Right atrium auricular region (tissue), 2 donors: ENCODE measurements around the gene FHIT. TPM values are rescaled to one million over a fixed set of nuclear protein-coding genes. Genes with fewer than 3 reads are reported as not detected.

Experiments
- DNase-seq: peaks from one replicate; pipeline ENCODE4 v3.0.0-alpha.2; 2019; ENCODE audit warnings: low spot score
- H3K27ac ChIP-seq, 2 donors: fragments of 200-600 bp; sonication (generic); 1 replicate in 1 of 2; 2 replicates in 1 of 2; pipeline ENCODE4 v1.5.1; 2016 to 2019
- H3K27me3 ChIP-seq, 2 donors: fragments of 200-600 bp; sonication (generic); one replicate each; pipeline versions ENCODE4 v1.5.1 to v1.6.0; 2017 to 2019
- H3K36me3 ChIP-seq: fragments of 200-600 bp; sonication (generic); one replicate; pipeline ENCODE4 v1.5.1; 2016
- H3K4me1 ChIP-seq, 2 donors: fragments of 200-600 bp; sonication (generic); one replicate each; pipeline versions ENCODE4 v1.5.1 to v1.6.0; 2017 to 2019
- H3K4me3 ChIP-seq, 2 donors: fragments of 200-600 bp; sonication (generic); 1 replicate in 1 of 2; 2 replicates in 1 of 2; pipeline ENCODE4 v1.5.1; 2017 to 2019; ENCODE audit warnings: mild to moderate bottlenecking in 1 of 2, moderate library complexity in 1 of 2
- H3K9me3 ChIP-seq, 2 donors: fragments of 200-600 bp; sonication (generic); one replicate each; pipeline ENCODE4 v1.5.1; 2019
- CTCF ChIP-seq, 2 donors: fragments of 200-600 bp; sonication (generic); IDR thresholded peaks; one replicate each; pipeline ENCODE4 v1.5.1; 2019; ENCODE audit warnings: antibody characterized with exemption in 2 of 2
- total RNA-seq, 2 donors: library from RNA; depleted of rRNA; stranded (reverse); fragments of >200 nt; gene quantifications; one replicate each; pipeline ENCODE4 v1.1.0, GENCODE V29; 2016

The FHIT gene
- total RNA-seq, 2 donors from 2014 or later, result 10.4 to 11.0 TPM

- no peak for TF ChIP-seq CTCF (IDR thresholded peaks at IDR 0.05)
- H3K27me3 ChIP-seq, result no peaks in the 10 kb centered on the region
- H3K27ac ChIP-seq, result no peak overlapping the region
- no peaks in the 10 kb centered on the region for H3K4me1 ChIP-seq
- no peaks in the 10 kb centered on the region for H3K36me3 ChIP-seq
- no peak overlapping the region for H3K4me3 ChIP-seq
- H3K9me3 ChIP-seq, result no peaks in the 10 kb centered on the region
- DNase-seq, result no peak
Measured at GRCh38 chr3:60512506-60512905, 738.7 kb downstream of the FHIT start.

GRCh38 chr3:60509471-60509870 lies 741.8 kb downstream of the FHIT start:
- H3K9me3 ChIP-seq, result no peaks in the 10 kb centered on the region
- H3K4me3 ChIP-seq, result no peak overlapping the region
- H3K36me3 ChIP-seq, result no peaks in the 10 kb centered on the region
- no peak for TF ChIP-seq CTCF (IDR thresholded peaks at IDR 0.05)
- H3K27me3 ChIP-seq, result no peaks in the 10 kb centered on the region
- H3K4me1 ChIP-seq, result no peaks in the 10 kb centered on the region
- H3K27ac ChIP-seq, result no peak overlapping the region
- no peak for DNase-seq

GRCh38 chr3:60504827-60505457 lies 746.3 kb downstream of the FHIT start:
- Histone ChIP-seq H3K9me3 (no peaks in the 10 kb centered on the region), H3K4me1 (no peaks in the 10 kb centered on the region), H3K27me3 (no peaks in the 10 kb centered on the region), H3K4me3 (no peak overlapping the region), H3K27ac (no peak overlapping the region), H3K36me3 (no peaks in the 10 kb centered on the region)
- TF ChIP-seq CTCF (IDR thresholded peaks at IDR 0.05), result no peak
- DNase-seq, result no peak

GRCh38 chr3:60501314-60501713 lies 749.9 kb downstream of the FHIT start:
- Histone ChIP-seq H3K27ac (no peak overlapping the region), H3K36me3 (no peaks in the 10 kb centered on the region), H3K4me3 (no peak overlapping the region), H3K4me1 (no peaks in the 10 kb centered on the region), H3K27me3 (no peaks in the 10 kb centered on the region), H3K9me3 (no peaks in the 10 kb centered on the region)
- TF ChIP-seq CTCF (IDR thresholded peaks at IDR 0.05), result no peak
- no peak for DNase-seq

GRCh38 chr3:60497902-60498301 lies 753.4 kb downstream of the FHIT start:
- Histone ChIP-seq H3K9me3 (no peaks in the 10 kb centered on the region), H3K27me3 (no peaks in the 10 kb centered on the region), H3K4me1 (no peaks in the 10 kb centered on the region), H3K4me3 (no peak overlapping the region), H3K36me3 (no peaks in the 10 kb centered on the region), H3K27ac (no peak overlapping the region)
- TF ChIP-seq CTCF (IDR thresholded peaks at IDR 0.05), result no peak
- no peak for DNase-seq

GRCh38 chr3:60490992-60491391 lies 760.3 kb downstream of the FHIT start:
- H3K27me3 ChIP-seq, result no peaks in the 10 kb centered on the region

More at GRCh38 chr3:60490992-60491391, 760.3 kb downstream of the FHIT start:
- Histone ChIP-seq H3K4me1 (no peaks in the 10 kb centered on the region), H3K27ac (no peak overlapping the region), H3K4me3 (no peak overlapping the region), H3K36me3 (no peaks in the 10 kb centered on the region), H3K9me3 (no peaks in the 10 kb centered on the region)
- no peak for TF ChIP-seq CTCF (IDR thresholded peaks at IDR 0.05)
- no peak for DNase-seq
